Measurements from ENCODE around the gene MEIG1. TPM values are rescaled to one million over a fixed set of nuclear protein-coding genes. Genes with fewer than 3 reads are reported as not detected.
"Not testable (repeated sequence)": the region's sequence is repeated elsewhere in the genome, so short reads cannot be mapped to it uniquely, and the experiment has no call there.

MEIG1 gene, protein sequence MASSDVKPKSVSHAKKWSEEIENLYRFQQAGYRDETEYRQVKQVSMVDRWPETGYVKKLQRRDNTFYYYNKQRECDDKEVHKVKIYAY
- polyA plus RNA-seq (2012; ENCODE audit: insufficient read depth, insufficient read length) = not detected

GRCh38 chr10:14959221-14960057 lies at the start of gene MEIG1:
Gene MEIG1, plus strand, starts transcription at chr10:14959388. Its CDS starts 7,081 bp downstream, at chr10:14966469.
- peak within 1 kb of the TSS; percentile 87 for H3K4me3 ChIP-seq (ENCODE audit: low read length)
- DNase-seq (ENCODE audit: low read depth, low spot score) = peak; percentile 77

DNA sequence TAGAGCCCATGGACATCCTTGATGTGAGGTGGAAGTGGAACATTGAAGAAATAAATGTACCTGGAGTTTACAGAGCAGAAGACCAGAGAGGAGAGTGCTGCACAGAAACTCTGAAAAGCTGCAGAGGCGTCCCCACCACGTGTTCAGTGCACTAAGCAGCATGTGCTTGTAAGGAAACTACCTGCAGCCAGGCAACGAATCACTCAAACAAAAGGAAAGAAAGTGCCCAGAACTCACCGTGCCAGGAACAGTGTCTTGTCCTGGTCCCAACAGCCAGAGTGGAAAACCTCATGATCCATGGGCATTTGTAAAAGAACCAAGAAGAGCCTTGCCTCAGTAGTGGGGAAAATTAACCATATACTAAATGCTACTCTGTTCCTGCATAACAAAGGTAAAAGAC lies 48.2 kb upstream of the MEIG1 start:
- no peak overlapping the region for H3K4me3 ChIP-seq (ENCODE audit: low read length)
- no peak for DNase-seq (ENCODE audit: low read depth, low spot score)

- no peak for DNase-seq (ENCODE audit: low read depth, low spot score)
- H3K4me3 ChIP-seq (ENCODE audit: low read length) = no peak overlapping the region
Measured at GRCh38 chr10:14911801-14912200, 47.4 kb upstream of the MEIG1 start.

DNA sequence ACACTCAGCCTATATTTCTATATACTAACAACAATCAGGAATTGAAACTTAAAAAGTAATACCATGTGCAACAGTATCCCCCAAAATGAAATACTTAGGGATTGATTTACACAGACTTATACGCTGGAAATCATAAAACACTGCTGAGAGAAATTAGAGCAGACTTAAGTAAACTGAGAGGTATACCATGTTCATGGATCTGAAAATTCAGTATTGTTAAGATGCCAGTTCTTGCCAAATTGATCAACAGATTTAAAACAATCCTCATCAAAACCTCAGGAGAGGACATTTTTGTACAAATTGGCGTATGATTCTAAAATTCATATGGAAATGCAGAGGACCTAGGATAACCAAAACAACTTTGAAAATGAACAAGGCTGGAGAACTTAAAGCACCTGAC lies 42.6 kb upstream of the MEIG1 start:
- DNase-seq (ENCODE audit: low read depth, low spot score) = no peak
- no peak overlapping the region for H3K4me3 ChIP-seq (ENCODE audit: low read length)

DNA sequence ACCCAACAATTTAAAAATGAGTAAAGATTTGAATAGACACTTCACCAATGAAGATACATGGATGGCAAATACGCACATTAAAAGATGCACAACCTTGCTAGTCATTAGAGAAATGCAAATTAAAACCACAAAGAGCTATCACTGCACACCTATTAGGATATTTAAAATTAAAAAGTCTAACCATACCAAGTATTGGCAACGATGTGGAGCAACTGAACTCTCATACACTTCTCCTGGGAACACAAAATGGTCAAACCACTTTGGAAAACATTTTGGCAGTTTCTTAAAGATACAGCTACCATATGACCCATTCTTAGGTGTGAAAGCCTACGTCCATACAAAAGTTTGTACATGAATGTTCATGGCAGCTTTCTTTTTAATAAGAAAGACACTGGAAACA lies 41.4 kb upstream of the MEIG1 start:
- no peak overlapping the region for H3K4me3 ChIP-seq (ENCODE audit: low read length)
- DNase-seq (ENCODE audit: low read depth, low spot score) = no peak

- no peak overlapping the region for H3K4me3 ChIP-seq (ENCODE audit: low read length)
- DNase-seq (ENCODE audit: low read depth, low spot score) = no peak
Measured at GRCh38 chr10:14918964-14919363, 40.2 kb upstream of the MEIG1 start.

DNA sequence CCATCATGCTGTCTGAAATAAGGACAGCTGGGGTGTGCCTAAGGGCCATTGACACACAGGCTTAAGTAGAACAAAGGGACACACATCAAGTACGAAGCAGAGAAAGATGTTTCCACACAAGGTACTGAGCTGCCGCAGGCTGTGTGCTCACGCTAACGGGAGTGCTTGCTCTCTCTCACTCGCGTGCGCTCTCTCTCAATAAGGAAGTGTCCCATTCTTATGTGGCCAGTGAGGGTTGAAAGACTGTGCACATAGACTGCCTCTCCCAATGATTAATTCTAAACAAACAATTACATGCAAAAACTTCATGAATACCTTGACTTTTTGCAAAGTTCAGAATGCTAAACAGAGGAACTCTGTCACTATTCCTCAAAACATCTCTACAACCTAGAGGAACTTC lies 35.2 kb upstream of the MEIG1 start:
- H3K4me3 ChIP-seq (ENCODE audit: low read length) = no peak overlapping the region
- no peak for DNase-seq (ENCODE audit: low read depth, low spot score)

DNA sequence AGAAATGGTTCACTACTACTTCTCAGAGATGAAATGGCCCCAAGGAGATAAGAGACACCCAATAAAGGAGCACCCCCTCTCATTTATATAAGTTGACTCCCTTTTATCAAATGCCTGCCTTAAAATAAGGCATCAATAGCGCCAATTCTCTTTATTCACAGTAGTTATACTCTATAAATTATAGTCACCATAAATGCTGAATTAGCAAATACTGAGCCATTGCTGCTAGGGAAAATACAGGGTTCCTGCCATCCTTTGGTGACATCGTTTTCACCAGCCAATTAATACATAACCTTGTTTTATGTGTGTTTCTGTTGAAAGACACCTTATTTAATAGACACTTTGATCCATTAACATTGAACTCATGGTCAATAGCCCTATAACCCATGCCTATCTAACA lies 33.9 kb upstream of the MEIG1 start:
- no peak overlapping the region for H3K4me3 ChIP-seq (ENCODE audit: low read length)
- DNase-seq (ENCODE audit: low read depth, low spot score) = no peak

- DNase-seq (ENCODE audit: low read depth, low spot score) = no peak
Measured at GRCh38 chr10:14926061-14926470, 33.1 kb upstream of the MEIG1 start.

GRCh38 chr10:14926722-14927416 lies 32.3 kb upstream of the MEIG1 start:
- no peak for DNase-seq (ENCODE audit: low read depth, low spot score)
- H3K4me3 ChIP-seq (ENCODE audit: low read length) = no peak overlapping the region

More at GRCh38 chr10:14926061-14926470, 33.1 kb upstream of the MEIG1 start:
- no peak overlapping the region for H3K4me3 ChIP-seq (ENCODE audit: low read length)

GRCh38 chr10:14930610-14931009 lies 28.6 kb upstream of the MEIG1 start:
- DNase-seq (ENCODE audit: low read depth, low spot score) = no peak
- no peak overlapping the region for H3K4me3 ChIP-seq (ENCODE audit: low read length)

DNA sequence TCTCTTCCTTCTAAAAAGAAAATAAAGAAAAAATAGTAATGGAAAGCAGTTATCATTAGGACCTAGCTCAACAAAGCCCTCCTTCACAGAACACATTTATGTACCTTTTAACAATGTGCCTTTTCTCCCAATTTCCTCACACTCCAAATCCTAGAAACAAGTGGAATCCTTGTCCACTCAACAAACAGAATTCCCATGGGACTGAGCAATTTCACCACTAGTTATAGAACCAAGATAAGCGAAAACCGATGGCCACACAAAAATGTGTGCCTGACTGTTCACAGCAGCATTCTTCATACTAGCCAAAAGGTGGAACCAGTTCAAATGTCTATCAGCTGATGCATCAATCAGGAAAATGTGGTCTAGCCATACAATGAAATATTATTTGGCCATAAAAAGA lies 22.6 kb upstream of the MEIG1 start:
- no peak for DNase-seq (ENCODE audit: low read depth, low spot score)

GRCh38 chr10:14938971-14939370 lies 20.2 kb upstream of the MEIG1 start:
- not testable (repeated sequence) for H3K4me3 ChIP-seq (ENCODE audit: low read length); DNase-seq (ENCODE audit: low read depth, low spot score)

More for the DNA sequence above, 22.6 kb upstream of the MEIG1 start:
- no peak overlapping the region for H3K4me3 ChIP-seq (ENCODE audit: low read length)

- not testable (repeated sequence) for DNase-seq (ENCODE audit: low read depth, low spot score)
Measured at GRCh38 chr10:14942147-14942949, 16.8 kb upstream of the MEIG1 start.

DNA sequence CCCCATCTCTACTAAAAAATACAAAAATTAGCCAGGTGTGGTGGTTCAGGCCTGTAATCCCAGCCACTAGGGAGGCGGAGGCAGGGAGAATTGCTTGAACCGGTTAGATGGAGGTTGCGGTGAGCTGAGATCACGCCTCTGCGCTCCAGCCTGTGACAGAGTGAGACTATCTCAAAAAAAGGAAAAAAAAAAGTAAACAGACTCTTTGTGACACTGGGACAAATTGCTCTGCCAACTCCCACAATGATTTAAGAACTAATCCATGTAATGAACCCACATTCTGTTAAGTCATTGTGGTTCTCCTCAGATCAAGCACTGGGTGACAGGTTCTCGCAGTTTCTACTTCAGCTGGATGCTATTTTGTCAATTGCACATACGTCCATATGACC lies 16.2 kb upstream of the MEIG1 start:
- not testable (repeated sequence) for H3K4me3 ChIP-seq (ENCODE audit: low read length)

More at GRCh38 chr10:14942147-14942949, 16.8 kb upstream of the MEIG1 start:
- H3K4me3 ChIP-seq (ENCODE audit: low read length) = not testable (repeated sequence)

GRCh38 chr10:14945108-14945507 lies 14.1 kb upstream of the MEIG1 start:
- no peak overlapping the region for H3K4me3 ChIP-seq (ENCODE audit: low read length)
- DNase-seq (ENCODE audit: low read depth, low spot score) = no peak

More for the DNA sequence above, 16.2 kb upstream of the MEIG1 start:
- DNase-seq (ENCODE audit: low read depth, low spot score) = not testable (repeated sequence)

DNA sequence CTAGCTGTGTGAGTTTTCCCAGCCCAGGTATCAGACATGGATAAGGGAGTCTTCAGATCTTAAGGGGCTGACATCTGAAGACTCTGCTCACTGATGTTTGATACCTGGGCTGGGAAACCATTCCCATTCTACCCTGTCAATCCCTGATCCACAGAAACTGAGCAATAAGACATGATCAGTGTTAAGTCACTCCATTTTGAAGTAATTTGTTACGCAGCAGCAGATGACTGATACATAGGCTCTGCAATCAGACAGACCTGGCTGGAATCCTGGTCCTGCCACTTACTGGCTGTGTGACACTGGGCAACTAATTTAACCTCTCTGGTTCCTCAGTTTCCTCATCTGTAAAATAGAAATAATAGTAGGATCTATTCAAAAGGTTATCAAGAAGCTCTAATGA lies 11.9 kb upstream of the MEIG1 start:
- H3K4me3 ChIP-seq (ENCODE audit: low read length) = no peak overlapping the region
- no peak for DNase-seq (ENCODE audit: low read depth, low spot score)

- H3K4me3 ChIP-seq (ENCODE audit: low read length) = no peak overlapping the region
- no peak for DNase-seq (ENCODE audit: low read depth, low spot score)
Measured at GRCh38 chr10:14949291-14949690, 9.9 kb upstream of the MEIG1 start.

- peak overlapping the region; percentile 85 for H3K4me3 ChIP-seq (ENCODE audit: low read length)
- no peak for DNase-seq (ENCODE audit: low read depth, low spot score)
Measured at GRCh38 chr10:14952851-14953423, 6.3 kb upstream of the MEIG1 start.
